DMS53 treated with DMSO at 0.1 percent for 48 hours (cell line): ENCODE results near the gene BRF1.

Experiments
- DNase-seq: peaks from one replicate; lab custom pipeline; 2025; ENCODE audit not compliant: unreplicated experiment; lab: John Stamatoyannopoulos, UW

BRF1 gene

DNA sequence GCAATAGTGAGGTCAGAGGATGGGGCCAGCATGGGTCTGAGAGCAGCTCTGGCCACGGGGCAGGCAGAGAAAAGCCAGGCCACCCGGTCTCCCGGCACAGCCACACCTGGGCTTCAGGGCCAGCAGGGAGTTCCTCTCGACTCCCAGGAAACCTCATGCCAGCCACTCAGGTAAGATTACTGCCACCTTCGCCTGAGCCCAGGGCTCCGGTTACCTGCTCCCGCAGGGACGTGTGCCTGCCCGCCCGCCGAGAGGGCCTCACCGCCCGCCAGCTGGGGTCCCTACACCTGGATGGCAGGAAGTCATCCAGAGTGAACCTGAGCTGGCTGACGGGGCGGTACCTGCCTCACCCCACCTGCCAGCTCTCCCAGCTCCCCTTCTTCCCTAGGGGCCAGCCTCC lies 139.5 kb downstream of the BRF1 start:
- DNase-seq = no peak

DNA sequence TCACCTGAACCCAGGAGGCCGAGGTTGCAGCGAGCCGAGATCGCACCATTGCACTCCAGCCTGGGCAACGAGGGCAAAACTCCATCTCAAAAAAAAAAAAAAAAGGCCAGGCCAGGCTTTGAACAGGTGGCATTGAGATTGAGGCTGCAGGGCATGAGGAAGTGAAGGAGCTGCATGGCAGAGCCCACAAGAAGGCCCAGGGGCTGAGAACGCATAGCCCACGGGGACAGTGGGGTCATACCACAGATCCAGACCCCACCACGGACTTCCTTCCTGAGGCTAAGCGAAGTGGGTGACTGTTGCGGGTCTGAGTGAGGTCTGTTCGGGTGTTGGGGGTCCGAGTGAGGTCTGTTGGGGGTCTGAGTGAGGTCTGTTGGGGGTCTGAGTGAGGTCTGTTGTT lies 140.0 kb downstream of the BRF1 start:
- no peak for DNase-seq

DNA sequence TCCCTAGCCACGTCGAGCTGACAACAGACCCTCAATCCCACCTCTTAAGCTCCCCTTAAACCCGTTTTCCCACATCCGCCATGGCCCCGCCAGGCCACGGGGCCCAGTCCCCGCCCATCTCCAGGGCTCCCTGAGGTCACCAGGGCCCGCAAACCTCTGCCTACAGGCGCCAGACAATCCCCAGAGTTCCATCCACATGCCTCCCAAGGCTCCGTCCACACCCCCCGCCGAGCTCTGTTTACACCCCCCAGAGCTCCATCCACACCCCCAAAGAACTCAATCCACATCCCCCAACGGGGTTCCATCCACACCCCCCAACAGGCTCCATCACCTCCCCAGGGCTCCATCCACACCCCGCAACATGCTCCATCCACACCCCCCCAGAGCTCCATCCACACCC lies 141.5 kb downstream of the BRF1 start:
- no peak for DNase-seq
